Measurements from ENCODE around the gene USP10.
A peak's percentile ranks its signal among the peaks of the same experiment; 100 is the strongest.

Gene USP10

DNA sequence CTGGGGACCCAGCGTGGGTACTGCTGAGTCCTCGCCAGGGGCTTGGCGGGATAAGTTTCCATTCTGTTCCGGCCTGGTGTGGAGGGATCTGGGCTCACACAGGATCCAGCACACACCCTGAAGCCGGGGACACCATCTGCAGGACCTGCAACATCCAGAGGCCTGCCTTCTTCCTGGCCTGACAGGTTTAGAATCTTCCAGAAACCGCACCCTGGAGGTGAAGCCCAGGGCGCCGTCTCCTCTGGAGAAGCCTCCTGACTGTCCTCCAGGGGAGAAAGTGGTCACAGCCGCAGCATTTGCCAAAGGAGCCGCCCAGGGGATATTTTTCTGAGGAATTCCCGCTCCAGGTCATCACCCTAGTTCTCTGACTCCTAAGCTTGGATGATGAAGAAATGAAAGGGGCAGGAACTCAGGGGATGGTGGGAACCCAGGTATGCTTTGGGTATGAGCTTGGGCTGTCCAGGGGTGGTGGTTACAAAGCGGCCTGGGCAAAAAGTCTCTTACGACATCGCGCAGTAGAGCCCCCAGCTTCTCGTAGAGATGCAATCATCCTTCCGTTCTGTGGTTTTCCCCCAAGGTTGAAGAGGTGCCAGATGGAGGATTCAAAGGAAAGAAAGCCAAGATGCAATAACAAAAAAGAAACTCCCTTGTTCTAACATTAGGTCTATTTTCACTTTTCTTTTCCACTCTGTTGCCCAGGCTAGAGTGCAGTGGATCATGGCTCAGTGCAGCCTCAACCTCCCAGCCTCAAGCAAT is 110.9 kb downstream of the USP10 start:
- DNase-seq = peak; percentile 34

DNA sequence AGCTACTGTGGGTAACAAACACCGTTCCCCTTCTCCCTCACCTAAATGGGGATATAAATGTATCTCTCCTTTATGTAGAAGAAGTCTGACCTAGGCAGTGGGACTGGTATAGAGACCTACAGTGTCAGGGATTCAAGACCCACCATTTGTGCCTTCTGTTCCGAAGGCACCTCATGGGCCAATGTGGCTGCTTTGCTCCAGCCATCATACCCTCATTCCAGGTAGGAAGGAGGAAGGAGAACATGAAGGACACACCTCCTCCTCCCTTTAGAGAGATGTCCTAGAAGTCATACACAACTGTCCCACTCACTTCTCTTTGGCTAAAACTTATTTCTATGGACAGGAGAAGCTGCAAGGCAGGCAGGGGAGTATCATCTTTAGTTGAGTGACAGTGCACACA is 111.7 kb downstream of the USP10 start:
- no peak for DNase-seq

DNA sequence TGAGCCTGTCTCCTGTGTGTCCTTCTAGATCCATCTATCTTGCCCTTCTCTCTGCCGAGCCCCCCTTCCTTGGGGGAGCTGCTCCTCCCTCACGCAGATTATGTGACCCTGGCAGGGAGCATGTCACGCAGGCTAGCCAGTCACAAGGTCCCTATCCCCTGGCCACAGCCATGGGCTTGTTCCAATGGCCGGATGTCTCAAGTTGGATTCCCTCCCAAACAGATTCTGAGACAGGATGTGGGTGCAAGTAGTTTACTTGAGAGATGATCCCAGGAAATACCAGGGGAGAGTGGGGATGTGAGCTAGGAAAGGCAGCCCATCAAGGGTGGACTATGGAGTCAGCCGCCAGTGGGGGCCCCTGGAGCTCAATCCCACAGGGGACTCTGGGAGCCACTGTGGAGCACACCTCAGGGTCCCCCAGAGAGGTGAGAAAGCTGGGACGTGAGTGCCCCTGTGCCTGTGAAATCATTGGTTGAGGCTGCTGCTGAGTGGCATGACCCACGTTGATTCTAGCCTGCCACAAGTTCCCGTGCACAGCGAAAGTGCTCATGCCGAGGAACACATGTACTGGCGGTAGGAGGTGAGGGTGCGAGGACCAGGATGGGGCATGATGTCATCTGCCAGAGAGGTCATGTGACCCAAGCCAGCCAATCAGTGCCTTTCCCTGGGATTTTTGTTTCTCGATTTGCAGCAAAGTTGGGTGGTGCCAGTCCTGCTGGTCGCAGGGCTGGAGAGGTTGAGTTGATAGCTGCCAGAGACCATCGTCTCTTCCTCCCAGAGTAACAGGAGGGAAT is 113.5 kb downstream of the USP10 start:
- no peak for DNase-seq

DNA sequence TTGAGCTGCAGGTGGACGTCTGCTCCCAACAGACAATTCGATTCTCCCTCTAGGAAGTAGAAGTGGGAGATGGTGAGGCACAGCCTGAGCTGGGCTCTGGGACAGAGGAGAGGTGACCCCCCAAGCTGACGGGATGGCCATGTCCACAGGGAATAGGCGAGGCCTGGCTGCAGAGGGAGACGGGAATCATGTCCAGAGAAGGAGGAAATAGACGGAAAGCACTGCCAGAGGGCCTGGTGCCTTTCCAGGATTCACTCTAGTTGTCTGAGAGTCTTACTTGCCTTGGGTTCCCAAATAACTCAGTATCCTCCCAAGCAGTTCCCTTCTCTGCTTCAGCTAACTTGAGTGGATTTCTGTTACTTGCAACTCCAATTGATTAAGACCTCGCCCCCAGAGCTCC is 115.7 kb downstream of the USP10 start:
- DNase-seq = no peak

DNA sequence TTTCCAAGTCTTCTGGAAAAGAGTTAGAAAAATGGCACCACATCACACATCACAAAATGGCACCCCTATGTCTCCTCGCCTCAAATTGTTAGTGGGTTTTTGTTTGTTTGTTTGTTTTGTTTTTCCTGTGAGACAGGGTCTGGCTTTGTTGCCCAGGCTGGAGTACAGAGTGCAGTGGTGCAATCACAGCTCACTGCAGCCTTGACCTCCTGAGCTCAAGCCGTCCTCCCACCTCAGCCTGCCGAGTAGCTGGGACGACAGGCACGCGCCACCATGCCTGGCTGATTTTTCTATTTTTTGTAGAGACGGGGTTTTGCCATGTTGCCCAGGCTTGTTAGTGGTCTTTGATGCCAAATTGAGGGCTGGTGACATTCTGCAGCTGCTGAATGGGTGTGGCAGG is 116.2 kb downstream of the USP10 start:
- no peak for DNase-seq

DNA sequence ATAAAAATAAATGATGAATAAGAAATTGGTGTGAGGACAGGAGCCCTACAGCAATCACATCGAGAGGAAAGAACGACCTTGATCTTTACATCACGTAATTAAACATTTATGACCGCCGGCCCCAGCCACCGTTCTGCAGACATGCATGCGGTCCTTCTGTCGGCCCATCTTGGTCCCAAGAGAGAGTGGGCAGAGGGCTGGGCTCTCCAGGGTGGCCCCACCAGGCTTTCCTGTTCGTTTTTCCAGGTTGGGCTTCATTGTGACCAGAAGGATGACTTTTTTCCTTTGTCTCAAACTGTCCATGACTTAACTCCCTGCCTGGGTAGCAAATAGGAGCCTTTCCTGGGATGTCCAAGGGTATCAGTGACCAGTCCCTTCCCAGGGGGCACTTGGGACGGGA is 116.7 kb downstream of the USP10 start:
- DNase-seq = no peak

DNA sequence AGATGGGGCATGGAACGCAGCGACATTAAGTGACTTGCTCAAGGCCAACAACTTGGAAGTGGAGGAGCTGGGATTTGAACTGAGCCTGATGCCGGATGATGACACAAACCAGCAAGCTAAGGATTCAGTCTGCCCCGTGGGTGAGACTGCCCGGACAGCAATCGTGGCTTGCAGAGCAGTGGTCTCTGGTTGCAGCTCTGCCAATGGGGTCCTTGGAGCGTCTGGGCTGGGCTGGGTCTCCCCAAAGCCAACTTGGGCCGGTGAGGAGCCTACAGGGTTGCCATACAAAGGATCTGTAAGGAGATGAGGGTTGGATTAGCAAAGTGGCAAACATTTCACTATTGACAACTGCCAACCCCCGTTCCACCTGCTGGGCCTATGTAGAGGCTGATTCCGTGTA is 117.4 kb downstream of the USP10 start:
- DNase-seq = no peak

DNA sequence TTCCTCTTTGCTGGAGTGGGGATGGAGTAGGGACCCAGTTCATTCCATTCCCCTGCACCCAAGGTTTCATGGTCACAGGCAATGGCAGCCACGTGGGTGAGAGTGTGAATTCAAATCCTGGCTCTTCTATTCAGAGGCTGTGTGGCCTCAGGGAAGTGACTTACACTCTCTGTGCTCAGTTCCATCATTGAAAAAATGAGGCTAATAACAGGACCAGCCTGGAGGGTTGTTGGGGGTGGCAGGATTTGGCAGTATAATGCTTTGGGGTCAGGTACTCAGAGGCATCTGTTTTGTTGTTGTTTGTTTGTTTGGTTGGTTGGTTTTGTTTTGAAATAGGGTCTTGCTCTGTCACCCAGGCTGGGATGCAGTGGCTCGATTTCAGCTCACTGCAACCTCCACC is 117.8 kb downstream of the USP10 start:
- DNase-seq = no peak

DNA sequence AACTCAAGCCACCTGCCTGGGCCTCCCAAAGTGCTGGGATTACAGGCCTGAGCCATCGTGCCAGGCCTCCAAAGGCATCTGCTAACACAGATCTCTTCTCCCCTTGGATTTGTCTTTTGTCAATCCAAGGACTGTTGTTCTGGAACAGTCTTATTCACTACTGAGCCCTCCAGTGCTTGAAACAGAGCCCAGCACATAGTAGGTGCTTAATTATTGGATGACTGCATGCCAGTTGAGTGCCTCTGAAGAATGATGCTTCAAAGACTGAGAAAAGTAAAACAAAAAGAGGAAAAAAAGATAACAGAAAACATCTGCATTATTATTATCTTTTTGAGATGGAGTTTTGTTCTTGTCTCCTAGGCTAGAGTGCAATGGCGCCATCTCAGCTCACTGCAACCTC is 118.3 kb downstream of the USP10 start:
- DNase-seq = no peak

DNA sequence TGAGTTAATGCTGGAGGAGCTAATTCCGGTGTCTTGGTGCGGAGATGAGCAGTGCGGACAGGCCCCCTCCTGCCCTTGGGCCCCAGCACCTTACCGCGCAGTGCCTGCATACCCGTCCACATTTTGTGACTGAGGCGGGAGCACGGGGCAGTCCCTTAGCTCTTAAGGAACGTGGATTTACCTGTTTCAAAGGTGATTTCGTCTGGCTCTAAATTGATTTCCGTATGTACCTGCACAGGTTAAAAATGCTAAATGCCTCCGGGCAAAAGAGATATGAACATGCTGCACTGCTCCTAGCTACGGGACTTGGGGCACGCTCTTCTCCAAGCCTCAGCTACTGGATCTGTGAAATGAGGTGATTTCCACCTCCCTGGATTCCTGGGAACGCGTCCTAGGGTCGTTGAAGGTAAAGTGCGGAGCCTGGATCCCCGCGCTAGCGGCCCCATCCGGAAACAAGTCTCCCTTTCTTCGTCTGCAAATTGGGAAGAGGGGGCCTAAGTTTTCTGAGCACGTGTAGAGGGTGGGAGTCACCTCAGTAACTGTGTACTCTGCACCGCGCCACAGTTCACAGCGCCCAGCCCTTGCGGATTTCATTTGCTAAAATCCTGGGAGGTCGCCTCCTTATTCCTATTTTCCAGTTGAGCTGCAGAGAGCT is 119.3 kb downstream of the USP10 start:
- no peak for DNase-seq

DNA sequence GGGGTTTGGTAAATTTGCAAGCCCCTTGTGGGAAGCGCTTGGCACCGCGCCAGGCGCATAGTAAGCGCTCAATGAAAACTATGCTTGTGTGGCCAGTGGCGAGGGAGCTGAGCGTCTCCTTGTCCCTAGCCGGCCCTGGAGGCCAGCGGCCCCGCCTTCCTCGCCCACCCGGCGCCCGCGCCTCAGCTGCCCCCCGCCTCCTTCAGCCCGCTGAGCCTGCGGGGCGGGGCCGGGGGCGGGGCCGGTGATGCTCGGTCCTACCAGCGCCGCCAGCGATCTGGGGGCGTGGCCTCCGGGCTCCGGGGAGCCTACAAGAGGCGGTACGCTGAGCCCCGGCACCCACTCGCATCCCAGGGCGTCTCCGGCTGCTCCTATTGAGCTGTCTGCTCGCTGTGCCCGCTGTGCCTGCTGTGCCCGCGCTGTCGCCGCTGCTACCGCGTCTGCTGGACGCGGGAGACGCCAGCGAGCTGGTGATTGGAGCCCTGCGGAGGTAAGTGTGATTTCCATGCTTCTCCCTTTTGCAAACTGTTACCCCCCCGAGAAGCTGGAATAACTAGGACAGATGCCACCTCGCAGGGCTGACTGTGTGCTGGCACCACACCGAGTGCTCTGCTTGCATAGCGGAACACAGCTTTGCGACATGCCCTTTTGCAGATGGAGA is 120.0 kb downstream of the USP10 start, which contains the start of gene CRISPLD2:
Gene CRISPLD2 (plus strand): TSS at position 342 of the 661 bp plus-strand sequence. CDS start 18,511 bp downstream, outside the sequence.
- DNase-seq = peak; percentile 88

DNA sequence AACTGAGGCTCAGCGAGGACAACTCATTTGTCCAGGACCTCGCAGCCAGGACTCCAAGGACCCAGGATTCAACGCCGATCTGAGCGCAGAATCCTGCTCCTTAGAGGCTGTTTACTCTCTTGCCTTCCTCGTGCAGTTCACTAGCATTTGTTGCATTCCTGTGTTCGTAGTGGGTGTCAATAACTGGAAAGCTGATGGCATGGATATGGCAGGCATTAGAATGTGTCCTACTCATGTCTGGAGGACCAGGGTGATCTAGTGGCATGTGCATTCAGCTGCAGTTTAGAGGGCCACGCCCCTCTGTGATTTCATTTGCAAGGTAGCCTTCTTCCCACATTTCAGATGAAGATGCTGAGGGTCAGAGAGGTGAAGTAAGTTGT is 120.5 kb downstream of the USP10 start:
- DNase-seq = no peak

DNA sequence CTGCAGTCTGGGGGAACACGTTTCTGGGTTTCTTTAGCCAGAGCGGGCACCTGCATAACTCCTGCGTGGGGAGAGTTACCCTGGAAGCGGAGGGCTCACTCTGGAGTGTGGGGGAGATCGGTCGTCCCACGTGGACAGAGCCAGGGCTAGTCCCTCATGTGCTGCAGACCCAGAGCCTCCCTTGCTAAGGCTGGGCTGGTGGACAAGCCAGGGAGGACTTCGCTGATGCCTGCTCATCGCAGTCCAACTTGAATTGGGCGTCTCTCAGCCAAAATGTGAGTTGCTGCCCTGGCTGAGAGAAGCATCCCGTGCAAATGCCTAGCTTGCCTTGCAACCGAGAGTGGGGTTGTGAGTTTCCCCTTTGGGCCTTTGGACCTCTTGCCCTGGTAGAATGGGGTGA is 121.0 kb downstream of the USP10 start:
- no peak for DNase-seq

DNA sequence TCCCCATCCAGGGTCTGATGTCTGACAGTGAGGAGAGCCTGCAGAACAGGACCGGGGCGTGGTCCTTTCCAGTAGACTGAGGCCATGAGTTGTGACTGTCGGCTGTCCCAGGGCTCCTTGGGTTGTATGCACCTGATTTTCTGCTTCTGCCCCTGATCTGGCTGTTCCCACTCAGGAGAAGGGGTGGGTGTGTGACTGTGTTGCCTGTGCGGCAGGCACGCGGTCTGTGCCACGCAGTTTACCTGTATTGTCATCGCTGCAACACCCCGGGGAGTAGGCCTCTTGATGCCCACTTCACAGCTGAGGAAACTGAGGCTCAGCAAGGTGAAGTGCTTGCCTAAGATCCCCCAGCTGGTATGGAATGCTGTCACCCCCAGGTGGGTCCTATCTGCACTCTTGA is 121.4 kb downstream of the USP10 start:
- no peak for DNase-seq

DNA sequence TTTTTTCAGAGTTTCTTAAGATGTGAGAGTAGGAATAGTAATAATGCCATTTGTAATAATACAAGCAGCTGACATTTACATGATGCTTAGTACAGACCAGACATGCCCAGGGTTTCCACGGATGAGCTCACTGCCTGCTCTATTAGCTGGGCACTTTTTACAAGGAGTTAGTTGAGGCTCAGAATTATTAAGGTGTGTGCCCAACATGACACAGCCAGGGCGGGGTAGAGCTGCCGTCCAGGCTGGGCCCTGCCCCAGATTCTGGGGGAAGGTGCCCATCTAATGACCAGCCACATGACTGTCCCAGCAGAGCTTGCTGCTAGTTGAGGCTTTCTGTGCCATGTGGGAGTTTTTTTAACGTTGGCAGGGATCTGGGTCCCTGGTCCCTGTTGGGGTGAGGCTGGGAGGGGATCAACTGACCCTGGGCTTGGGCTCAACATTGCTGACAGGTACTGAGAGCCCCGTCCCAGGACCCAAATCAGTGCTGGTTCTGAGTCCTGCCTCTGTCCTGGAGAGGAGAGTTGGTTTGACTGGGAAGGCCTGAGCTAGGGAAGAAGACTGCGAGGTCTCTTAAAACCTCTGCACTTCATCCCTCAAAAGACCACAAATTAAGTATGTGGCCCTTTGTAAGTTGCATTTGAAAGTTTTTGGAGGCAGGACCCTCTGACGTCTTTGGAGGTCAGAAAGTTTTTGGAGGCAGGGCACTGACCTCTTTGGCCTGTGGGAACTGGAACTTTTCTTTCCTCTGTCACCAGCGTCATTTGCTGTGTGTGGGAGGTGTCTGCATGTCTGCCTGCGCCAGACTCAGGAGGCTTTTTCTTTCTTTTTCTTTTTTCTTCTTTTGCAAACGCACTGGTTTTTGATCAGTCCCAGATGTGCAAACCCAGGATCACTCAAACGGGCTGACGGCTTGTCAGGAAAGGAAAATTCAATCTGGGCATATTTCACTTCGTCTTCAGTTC is 122.2 kb downstream of the USP10 start:
- DNase-seq = no peak

DNA sequence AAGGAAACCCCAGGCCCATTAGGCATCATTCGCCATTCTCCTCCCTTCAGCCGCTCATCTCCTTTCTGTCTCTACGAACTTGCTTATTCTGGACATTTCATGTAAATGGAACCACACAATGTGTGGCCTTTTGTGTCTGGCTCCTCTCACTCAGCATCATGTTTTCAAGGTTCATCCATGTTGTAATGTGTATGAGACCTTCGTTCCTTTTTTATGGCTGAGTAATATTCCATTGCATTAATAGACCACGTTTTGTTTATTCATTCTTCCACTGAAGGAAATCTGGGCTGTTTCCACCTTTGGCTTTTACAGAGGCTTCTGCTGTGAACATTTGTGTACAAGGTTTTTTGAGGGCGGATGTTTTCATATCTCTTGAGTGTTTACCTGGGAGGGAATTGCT is 123.2 kb downstream of the USP10 start:
- no peak for DNase-seq

DNA sequence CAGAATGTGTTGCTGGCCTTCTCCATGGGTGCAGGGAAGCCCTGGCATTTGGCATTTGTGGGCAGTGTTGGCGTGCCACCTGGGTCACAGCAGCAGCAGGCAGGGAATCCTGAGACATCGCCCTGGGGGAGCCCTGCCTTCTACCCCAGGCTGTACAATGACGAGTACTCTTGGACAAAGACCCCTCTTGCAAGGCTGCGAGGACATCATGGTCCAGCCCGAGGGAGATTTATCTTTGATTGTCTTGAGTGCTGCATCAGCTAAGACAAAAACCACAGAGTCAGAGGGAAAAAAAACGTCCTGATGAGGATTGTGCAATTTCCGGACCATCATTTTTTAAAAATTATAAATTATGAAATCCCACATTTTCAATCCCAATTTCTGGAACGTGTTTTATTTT is 123.7 kb downstream of the USP10 start:
- no peak for DNase-seq

DNA sequence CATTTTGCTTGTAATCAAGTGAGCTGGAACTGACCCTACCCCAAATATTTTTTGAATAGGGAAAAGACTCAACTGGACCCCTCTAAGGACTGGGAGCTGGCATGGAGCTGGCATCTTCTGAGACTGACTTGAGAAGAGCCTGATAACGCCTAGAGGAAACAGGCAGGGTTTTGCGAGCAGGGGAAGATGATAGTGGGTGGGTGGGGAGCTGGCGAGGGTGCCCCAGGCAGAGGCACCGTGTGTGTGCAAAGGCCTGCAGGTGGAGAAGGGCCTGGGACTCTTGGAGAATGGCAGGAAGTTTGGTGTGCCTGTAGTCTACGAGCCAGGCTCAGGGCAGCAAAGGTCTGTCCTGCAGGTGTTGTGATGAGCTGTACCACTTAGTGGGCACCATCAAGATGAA is 124.1 kb downstream of the USP10 start:
- DNase-seq = no peak

DNA sequence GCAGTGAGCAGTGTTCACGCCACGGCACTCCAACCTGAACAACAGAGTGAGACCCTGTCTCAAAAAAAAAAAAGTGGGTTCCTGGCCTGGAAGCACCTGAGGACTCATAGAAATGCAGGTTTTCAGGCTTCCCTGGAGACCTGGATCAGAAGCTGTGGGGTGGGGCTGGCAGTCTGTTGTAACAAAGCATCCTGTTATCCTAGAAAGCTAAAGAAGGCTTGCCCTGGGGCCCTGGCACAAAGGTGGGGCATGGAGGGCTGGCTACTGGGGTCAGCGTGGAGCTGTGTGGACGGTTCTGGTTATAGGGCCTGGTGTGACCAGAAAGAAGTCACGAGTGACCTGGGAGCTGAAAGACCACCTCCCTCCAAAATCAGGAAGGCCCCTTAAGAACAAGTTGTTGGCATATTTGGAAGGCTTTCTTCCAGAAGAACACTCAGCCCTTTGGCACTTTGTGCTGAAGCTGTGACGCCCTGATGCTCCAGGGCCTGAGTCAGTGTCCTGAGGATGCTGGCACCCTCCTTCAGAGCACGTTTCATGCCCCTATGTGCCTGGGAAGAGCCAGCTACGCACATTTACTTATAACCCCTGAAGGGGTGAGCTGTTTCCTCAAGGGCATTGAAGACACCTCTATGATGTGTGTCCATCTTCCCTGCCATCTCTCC is 126.2 kb downstream of the USP10 start:
- DNase-seq = no peak

DNA sequence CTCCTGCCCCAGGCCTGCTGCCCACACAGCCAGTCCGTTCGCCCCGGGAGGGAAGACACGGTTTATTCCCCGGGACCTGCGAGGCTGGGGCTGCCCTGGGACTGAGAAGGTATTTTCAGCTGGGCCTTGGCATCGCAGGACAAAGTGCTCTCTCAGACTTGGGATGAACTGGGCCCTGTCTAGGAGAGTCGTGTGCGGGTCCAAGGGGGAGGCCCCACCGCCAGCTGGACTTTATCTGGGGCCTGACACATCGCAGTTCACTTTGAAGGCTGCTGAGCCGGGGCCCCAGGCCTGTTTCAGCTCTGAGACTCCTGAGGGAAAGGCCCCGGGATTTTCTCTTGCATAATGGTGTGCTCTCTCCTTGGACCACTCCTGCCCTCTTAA is 126.8 kb downstream of the USP10 start:
- no peak for DNase-seq

DNA sequence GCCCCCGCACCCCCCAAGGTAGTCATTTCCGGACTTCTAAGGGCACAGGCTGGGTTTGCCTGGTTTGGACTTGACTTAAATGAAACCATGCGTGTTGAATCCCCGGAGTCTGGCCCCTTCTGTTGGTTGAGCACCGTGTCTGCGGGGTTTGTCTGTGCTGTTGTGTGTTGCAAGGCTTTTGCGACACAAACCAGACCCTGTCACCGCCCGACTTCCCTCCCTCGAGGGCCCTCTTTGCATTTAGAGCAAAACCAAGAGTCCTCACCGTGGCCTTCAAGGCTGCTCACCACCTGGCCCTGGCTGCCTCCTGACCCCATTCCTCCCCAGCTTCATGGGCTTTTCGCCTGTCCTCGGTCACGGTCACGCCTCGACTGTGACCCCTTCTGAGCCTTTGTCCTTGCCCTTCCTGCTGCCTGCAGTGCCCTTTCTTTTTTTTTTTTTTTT is 127.4 kb downstream of the USP10 start:
- DNase-seq = no peak

DNA sequence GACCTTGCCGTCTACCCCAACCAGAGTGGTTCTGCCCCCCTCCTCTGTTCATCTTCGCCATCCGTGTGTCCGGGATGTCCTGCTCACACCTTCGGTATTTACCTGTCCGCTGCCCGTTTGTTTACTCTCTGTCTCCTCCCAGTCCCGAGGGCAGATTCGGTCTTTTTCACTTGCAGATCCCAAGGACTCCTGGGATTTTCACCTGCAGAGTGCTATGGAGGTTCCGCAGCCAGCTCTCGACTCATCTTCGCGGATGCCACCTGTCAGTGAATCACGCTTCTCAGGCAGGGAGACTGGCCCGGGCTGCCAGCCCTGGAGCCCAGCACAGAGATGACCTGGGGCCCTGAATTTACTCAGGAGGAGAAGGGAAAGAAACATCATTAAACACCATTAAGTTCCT is 128.1 kb downstream of the USP10 start:
- no peak for DNase-seq
